Right renal cortex interstitium (tissue), 3 donors: ENCODE data around the gene PIGS. TPM values are rescaled to one million over a fixed set of nuclear protein-coding genes. Genes with fewer than 3 reads are reported as not detected.
"Not testable (repeated sequence)": the region's sequence is repeated elsewhere in the genome, so short reads cannot be mapped to it uniquely, and the experiment has no call there.

Experiments
- DNase-seq, 3 donors: peaks; one replicate each; pipeline ENCODE4 v3.0.0-alpha.2; 2013; ENCODE audit warnings: low read depth in 3 of 3, low spot score in 2 of 3
- polyA plus RNA-seq, 3 donors: library from polyadenylated mRNA; unstranded; fragments of 120-200 nt; gene quantifications; one replicate each; pipeline ENCODE4 v1.2.1, GENCODE V29; 2013; ENCODE audit not compliant: insufficient read length in 3 of 3

The PIGS gene
- polyA plus RNA-seq, 3 donors, result 89.6 to 109 (median 96.6) TPM

DNA sequence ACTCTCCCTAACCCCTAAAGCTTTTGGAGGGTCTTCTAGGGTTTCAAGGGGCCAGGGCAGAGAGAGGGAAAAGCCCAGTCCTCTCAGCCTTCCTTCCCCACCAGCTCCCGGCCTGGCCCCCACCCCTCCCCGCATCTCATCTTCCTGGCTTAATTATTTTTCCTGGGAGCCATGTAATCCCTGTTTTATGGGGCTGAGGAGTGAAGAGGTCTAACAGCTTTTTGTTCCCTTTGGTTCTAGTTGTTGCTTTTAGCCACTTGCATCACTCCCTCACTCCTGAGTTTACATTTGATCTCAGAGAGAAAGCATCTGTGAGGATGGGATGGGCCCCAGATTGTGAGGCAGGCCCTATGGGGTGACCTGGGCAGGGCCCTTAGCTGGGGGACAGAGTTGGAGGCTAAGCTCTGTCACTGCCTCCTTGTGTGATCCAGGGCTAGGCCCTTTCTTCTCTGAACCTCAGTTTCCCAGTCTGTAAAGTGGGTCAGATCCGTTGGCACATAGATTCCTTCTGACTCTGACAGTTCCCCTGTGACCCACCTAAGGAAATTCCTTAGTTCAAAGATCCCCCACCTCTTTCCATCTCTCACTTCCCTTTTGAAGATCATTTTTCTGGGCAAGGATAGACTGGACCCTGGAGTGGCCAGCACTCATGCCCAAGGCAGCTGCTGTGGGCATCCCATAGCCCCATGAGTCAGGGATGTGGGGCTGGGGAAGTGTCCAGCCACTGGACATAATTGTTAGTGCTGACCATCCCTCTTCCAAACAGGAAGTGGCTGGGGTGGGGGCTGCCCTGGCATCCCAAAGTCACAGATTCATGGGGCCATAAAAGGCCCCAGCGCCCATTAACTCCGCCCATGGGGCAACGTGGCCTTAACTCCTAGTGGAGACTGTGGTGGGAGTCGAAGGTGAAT lies 39.0 kb downstream of the PIGS start:
- no peak for DNase-seq

DNA sequence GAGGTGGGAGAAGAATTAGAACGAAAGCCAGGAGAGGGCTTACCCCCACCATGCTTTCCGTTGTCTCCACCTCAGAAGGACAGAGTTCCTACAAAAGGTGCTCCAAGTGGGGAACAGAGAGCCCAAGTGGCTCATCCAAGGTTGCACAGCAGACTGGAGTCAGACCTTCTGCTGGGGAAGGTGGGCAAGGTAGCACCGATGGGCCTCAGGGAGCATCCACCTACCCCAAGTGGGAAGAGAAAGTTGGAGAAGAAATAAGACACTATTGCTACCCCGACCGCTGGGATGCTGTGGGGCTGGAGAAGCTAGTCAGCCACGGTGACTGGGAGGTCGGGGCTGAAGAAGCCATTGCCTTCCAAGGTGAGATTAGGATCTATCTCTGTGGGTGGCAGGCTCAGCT lies 40.4 kb downstream of the PIGS start:
- DNase-seq, result no peak

DNA sequence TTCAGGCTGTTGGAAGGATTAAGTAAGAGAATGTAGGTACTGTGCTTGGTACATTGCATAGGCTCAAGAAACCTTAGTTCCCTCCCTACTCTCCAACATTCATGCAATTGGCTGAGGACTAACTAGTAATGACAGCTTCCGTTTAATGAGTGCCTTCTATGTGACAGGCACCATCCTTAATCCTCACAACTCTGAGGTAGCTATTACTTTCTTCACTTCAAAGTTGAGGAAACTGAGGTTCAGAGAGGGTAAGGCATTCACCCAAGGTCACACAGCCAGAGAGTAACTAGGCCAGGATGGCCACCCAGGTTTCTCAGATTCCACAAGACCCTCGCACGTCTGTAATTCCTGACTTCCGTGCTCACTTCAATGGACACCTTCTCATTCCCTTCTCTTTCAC lies 41.1 kb downstream of the PIGS start:
- DNase-seq, result no peak

DNA sequence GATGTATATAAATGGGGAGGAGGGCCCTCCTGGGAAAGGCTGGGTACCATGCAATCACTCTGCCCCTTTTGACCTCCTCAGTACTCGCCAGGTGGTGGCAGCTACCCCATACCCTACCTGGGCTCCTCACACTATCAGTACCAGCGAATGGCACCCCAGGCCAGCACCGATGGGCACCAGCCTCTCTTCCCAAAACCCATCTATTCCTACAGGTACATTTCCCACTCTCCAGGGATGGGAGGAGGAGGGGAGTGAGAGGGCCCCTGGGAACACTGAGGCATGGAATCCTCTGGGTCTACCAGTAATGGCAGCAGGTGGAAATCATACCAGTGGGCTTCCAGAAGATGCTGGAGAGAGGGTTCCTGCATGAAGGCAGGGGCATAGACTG lies 42.3 kb downstream of the PIGS start:
- DNase-seq, result no peak

DNA sequence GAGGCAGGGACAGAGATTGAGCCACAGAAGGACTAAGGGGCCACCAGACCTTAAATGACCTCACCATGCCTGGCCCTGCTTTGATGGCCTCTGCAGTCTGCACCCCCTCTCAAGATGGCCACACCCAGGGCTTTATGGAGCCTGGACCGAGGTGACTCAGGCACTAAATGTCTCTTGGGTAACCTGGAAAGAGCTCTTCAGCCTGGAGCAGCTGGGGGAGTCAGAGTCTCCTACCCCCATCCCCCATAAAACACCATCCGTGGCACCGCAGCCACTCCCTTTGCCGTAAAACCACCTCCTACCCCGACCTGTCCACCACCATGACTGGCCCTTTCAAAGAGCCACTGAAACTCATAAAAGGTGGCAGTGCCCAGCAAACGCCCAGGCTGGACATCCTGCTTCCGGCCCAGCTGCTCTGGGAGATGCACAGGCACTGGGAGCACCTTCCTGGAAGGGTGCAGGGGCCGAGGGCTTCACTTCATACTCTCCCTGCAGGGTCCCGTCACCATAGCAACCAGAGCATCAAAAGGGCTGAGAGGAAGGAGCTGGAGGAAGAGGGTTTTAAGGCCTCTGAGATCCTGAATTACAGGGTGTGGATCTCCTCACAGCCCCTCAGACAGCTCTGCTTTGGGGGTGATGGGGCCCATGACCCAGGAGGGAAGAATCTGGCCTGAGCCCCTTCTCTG lies 42.9 kb downstream of the PIGS start:
- no peak for DNase-seq

DNA sequence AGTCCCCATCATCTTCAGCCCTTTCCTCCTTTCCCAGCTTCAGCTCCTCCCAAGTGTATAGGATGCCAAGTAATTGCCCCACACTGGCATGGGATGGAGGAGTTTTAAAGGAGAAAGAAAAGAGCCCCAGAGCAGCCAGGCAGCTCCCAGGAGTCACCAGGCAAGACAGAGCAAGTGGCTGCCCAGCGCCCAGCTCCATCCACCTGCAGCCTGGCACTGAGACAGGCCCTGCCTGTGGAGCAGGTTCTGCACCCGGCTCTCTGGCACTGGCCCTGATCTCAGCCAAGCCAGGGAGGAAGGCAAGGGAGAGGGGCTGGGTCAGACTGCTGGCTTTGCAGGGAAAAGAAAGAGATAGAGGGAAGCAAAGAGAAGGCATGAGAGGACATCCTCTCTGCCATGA lies 43.5 kb downstream of the PIGS start:
- no peak for DNase-seq

DNA sequence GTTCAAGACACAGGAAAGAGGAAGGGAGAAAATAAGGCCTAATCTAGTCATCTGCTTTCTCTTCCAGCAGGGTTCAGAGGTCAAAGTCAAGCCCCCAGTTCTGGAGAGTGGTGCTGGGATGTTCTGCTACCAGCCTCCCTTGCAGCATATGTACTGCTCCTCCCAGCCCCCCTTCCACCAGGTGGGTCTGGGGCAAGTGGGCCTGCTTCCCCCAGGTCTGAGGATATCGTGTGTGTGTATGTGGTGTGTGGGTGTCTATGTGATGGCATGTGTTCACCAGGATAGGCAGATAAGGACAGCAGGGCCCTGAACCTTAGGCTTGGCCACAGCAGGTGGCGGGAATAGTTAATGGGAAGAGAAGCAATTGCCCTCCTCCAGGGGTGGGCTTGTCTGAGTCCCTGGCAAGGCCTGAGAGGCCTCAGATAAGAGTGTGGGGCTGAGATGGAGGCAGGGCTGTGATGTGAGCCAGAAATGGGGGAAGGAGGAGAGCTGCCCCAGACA lies 44.1 kb downstream of the PIGS start:
- DNase-seq, result no peak

DNA sequence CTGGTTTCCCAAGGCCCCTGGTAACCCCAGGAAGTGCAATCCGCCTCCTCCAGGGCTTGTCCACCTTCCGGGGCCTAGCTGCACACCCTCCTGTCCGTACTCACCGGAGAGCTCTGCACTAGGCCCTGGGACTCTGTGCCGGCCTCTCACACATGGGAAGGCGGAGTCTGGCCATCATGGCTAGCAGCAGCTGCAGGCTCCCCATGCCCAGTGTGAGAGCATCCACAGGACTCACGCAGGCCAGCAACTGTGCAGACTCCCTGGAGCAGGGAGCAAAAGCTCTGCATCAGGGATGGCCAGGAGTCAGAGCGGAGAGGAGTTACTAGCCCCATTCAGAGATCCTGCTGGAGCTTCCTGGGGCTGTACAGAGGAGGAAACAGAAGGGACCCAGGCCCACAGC lies 44.9 kb downstream of the PIGS start:
- no peak for DNase-seq

DNA sequence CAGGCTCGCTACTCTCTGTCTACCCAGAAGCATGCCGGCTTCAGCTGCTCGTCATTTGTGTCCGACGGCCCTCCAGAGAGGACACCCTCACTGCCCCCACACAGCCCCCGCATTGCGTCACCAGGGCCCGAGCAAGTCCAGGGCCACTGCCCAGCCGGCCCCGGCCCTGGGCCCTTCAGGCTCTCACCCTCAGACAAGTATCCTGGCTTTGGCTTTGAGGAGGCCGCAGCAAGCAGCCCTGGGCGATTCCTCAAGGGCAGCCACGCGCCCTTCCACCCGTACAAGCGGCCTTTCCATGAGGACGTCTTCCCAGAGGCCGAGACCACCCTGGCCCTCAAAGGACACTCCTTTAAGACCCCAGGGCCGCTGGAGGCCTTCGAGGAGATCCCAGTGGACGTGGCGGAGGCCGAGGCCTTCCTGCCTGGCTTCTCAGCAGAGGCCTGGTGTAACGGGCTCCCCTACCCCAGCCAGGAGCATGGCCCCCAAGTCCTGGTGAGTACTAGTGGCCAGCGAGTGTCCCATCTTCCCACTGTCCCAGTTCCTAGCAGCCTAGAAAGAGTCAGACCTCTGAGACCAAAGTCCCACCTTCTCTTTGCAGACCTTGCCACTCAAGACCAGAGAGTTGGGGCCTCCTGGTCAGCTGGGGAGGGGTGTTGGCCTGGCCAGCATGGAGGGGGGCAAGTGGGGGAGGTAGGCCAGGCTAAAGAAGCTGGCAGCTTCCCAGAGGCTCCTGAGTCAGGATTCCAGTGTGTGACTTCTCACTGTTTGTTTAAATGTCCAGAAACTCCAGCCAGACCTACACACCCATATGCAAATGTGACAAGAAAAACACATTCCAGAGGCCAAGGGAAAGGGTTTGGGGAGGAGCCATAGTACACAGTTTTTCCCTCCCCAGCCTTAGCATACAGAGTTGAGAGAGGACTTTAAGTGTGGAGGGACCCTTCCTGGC lies 46.6 kb downstream of the PIGS start:
- DNase-seq, result peak; percentile 41 to 57 (median 56)

DNA sequence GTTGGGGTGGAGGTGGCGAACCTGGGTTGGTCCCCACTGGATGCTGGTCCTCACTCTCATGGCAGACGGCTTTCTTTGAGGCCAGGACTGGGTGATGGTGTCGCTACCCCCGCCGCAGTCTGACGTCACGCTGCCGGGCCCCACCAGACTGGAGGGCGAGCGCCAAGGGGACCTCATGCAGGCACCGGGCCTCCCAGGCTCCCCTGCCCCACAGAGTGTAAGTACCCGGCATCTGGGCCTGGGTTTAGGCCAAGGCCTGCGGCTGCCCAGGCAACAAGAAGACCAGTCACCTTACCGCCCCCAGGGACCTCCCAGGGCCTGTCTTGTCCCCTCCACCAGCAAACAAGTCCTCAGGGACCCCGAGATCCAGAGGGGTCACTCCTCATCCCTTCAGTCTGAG lies 47.4 kb downstream of the PIGS start:
- no peak for DNase-seq

DNA sequence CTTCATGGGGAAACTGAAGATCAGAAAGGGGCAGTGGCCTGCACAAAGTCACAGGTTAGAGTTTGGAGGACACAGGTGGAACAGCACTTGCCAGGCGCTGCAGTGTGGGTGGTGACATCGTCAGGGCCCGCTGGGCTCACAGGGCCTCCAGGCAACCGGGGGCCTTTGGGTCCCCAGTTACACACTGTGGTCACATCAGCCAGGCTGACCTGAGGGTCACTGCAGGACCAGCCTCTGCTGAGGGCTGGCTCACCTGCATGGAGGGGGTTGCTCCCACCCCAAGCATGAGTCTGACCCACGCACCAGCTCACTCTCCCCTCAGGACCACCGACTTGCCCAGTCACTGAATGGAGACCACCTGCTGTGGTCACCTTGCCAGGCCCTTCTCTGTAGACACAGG lies 48.1 kb downstream of the PIGS start:
- DNase-seq, result no peak

DNA sequence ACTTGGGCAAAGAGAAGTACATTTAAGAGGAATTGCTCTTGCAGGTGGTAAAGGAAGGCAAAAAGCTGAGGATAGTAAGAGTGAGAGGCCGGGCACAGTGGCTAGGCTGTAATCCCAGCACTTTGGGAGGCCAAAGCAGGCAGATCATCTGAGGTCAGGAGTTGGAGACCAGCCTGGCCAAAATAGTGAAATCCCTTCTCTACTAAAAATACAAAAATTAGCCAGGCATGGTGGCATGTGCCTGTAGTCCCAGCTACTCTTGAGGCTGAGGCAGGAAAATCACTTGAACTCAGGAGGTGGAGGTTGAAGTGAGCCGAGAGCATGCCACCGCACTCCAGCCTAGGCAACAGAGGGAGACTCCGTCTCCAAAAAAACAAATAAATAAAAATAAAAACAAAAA lies 49.0 kb downstream of the PIGS start:
- DNase-seq, result not testable (repeated sequence)

DNA sequence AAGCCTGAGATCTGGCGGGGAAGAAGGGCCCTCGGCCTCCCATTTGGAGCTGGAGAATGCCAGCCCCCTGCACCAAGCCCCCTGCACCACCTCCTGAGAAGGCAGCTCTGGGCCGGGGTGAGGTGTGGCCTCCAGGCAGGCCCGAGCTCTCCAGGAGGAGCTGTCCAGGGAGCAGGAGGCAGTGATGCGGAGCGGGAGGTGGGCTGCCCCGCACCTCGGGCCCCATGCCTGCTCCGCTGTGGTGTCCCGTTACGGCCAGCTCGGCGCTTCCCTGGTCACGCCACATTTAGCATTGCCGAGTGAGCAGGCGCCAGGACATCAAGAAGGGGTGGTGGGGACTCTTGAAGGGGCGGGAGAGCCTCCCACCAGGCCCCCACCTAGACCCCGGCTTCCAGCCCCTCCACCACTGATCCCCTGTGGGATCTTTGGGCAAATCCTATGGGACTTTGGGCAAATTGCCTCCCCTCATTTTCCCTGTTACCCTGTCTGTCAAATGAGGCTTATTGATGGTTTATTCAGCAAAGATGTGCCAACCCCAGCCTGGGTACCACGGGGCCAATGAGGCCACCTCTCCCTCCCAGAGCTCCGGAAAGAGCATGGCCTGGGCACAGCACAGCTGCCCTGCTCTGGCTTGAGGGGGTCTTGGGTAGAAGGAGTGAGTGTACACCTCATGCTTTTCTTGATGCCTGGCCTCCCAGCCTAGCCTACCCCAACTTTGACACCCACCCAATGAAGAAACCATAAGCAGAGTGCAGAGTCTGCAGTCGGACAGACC lies 49.8 kb downstream of the PIGS start:
- DNase-seq, result peak in 1 of 3 donors; percentile 68

DNA sequence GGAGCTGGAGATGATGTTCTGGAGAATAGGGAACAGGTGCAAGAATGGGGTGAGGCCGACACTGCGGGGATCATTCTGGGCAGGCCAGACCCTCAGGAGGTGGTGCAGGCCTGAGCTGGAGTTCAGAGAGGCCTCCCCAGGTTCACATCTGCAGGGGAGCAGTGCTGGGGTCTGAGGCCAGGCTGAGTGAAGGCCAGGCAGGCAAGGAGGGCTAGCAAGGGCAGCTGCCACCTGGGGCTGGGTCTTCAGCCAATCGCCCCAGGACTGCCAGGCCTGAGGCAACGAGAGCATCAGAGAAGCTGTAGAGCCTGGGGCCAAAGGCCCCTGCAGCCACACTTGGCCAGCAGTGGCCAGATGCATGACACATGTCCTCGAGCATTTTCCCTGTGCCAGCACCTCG lies 50.6 kb downstream of the PIGS start:
- DNase-seq, result no peak

DNA sequence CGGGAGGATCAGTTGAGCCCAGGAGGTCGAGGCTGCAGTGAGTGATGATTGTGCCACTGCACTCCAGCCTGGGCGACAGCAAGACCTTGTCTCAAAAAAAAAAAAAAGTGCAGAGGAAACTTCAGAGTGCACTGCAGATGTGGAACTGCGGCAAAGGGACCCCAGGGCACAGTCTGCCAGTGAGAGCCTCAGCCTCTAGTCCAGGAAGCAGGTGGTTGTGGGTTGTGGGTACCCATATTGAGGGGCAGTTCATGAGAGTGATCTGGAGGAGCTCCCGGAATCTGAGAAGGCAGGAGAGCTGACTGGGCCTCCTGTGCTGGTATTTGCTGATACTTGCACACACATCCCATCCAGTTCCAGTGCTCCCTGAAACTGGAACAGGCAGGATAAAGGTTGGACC lies 52.1 kb downstream of the PIGS start:
- DNase-seq, result no peak

DNA sequence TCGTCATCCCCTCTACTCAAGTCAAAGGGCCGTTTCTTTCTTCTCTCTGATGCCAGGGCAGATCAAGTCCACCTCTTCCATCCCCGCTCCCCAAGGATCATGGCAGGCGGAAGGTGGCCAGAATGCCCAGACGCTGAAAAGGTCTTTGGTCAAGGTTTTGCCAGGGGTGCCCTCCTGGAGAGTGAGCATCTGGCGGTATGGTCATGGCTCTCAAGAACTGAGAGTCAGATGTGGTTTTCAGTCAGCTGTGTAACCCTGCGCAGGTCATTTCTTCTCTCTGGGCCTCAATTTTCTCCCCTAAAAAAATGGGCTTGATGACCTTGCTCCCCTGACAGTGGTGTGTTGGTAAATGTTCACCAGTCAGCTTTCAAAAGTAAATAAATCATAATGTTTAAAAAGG lies 52.7 kb downstream of the PIGS start:
- DNase-seq, result no peak

DNA sequence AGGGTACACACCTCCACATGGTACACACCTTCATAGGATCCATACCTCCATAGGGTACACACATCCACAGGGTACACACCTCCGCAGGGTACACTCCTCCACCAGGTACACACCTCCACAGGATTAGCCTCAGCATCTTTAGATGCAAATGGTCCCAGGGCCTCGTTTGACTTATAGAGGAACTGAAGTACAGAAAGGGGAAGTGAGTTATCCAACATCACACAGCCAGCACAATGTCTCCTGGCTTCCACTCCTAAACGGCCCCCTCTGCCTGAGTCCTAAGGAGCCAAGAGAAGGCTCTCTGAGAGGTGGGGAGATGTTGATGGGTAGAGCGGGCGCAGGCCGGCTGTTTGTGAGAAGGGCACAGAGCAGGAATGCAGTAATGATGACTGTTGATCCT lies 53.2 kb downstream of the PIGS start:
- DNase-seq, result no peak

DNA sequence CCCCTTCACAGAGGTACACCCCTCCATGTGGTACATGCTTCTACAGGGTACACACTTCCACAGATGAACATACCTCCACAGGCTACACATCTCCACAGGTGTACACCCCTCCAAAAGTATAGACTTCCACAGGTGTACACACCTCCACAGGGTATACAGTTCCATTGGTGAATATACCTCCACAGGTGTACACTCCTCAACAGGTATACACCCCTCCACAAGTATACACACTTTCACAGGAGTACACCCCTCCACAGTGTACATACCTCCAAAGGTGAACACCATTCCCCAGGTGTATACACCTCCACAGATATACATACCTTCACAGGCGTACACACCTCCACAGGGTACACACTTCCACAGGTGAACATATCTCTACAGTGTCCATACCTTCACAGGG lies 55.8 kb downstream of the PIGS start:
- no peak for DNase-seq

DNA sequence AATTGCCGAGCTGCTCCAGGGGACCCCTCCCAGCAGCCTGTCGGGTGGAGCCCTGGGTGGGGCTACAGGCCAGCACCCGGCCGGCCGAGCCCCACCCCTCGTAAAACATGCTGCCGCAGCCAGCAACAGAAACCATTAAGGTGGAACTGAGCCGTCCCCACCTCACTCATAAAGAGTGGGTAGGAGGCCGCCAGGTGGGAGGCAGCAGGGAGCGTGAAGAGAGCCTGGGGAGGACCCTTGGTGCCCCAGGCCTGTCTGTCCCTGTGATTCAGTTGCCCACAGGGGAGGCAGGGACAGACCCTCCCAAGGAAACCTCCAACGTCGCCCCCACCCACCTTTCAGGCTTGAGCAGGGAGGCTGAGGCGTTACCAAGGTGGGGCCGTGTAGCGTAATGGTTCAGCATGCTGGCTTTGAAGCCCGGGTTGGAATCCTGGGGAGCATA lies 56.7 kb downstream of the PIGS start:
- DNase-seq, result no peak

DNA sequence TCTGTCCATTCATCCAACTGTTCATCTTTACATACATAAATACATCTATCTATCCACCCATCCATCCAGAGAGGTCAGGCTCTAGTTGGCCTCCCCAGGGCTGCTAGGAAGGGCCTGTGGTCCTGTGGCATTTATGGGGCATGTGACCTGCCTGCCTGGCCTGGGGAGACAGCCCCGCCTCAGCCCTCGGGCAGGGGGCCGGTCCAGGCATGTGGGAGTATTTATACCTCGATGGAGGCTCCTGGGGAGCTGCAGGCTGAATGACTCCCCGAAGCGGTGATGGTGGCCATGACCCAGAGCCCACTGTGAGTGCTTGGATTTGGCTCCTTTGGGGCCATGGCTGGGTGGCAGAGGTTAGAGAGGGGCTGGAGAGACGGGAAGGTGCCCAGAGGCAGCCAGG lies 57.8 kb downstream of the PIGS start:
- no peak for DNase-seq
